H1 (cell line): Measurements from ENCODE around the gene FBXL17. TPM values are rescaled to one million over a fixed set of nuclear protein-coding genes. Genes with fewer than 3 reads are reported as not detected.

Experiments used
- HDAC2 ChIP-seq, 2 experiments: fragments of 300-600 bp in 1 of 2; sonication (generic) in 1 of 2; IDR thresholded peaks; 2 replicates each; pipeline ENCODE4 v1.6.1; 2011 to 2012; ENCODE audit warnings: low read depth in 2 of 2, low read length in 2 of 2, mild to moderate bottlenecking in 2 of 2, moderate library complexity in 2 of 2, borderline replicate concordance in 1 of 2, inconsistent platforms in 1 of 2
- KDM4A ChIP-seq: IDR thresholded peaks from one replicate; pipeline ENCODE4 v1.7.1; 2012; ENCODE audit warnings: low read depth, mild to moderate bottlenecking, moderate library complexity, low read length, inconsistent platforms; ENCODE audit not compliant: severe bottlenecking
- RBBP5 ChIP-seq: IDR thresholded peaks from 2 replicates; pipeline ENCODE4 v1.7.1; 2012; ENCODE audit warnings: low read depth, mild to moderate bottlenecking, inconsistent platforms, low read length, moderate library complexity, borderline replicate concordance
- RFX5 ChIP-seq: IDR thresholded peaks from 2 replicates; pipeline ENCODE4 v1.6.1; 2011; ENCODE audit warnings: low read depth, low read length, improper control_type of control experiment, borderline replicate concordance
- SAP30 ChIP-seq: fragments of 300-600 bp; sonication (generic); IDR thresholded peaks from 2 replicates; pipeline ENCODE4 v1.7.1; 2012; ENCODE audit warnings: low read length, moderate library complexity, mild to moderate bottlenecking, inconsistent platforms; ENCODE audit not compliant: insufficient read depth, insufficient replicate concordance
- polyA plus RNA-seq, 7 experiments: library from polyadenylated mRNA; depleted of rRNA in 3 of 7; stranded (reverse) in 5 of 7; unstranded in 2 of 7; fragments of >200 nt in 5 of 7; fragments of 200-250 nt in 2 of 7; gene quantifications; 1 replicate in 5 of 7; 2 replicates in 1 of 7; 4 replicates in 1 of 7; pipeline versions ENCODE4 v1.2.1 to v1.2.3, GENCODE V29; 2011 to 2013; ENCODE audit warnings: missing spikeins in 2 of 7, mixed read lengths in 2 of 7
- total RNA-seq: library from RNA; stranded (reverse); fragmentation: NEBNext Ultra II Directional; extraction: Animal tissue kit (Norgen Biotek cat#: 25700); gene quantifications from 2 replicates; pipeline ENCODE4 v1.2.1, GENCODE V29; 2021

FBXL17 gene
- total and polyA plus RNA-seq, 2 of the 8 experiments (the other 6 are each of a cell fraction or from before 2014, with no cell fraction given) = 0.35 to 4.3 TPM

GRCh38 chr5:108264533-108264932 is 117.4 kb downstream of the FBXL17 start (continued):
- TF ChIP-seq RFX5 (no peak), KDM4A (no peak), RBBP5 (no peak), SAP30 (no peak), HDAC2 (IDR thresholded peaks at IDR 0.05; ENCODE audit: borderline replicate concordance in 1 of 2, low read depth in 2 of 2, low read length in 2 of 2) (no peak)
- TF ChIP-seq, all 59 proteins: peak for 0
